Suprapubic skin (tissue), 4 donors: ENCODE results near the gene KLF12. TPM values are rescaled to one million over a fixed set of nuclear protein-coding genes. Genes with fewer than 3 reads are reported as not detected.

ENCODE experiments used
- DNase-seq, 2 donors: peaks; one replicate each; pipeline ENCODE4 v3.0.0-alpha.2; 2019; ENCODE audit warnings: low spot score in 2 of 2
- H3K27ac ChIP-seq: fragments of 200-600 bp; sonication (generic); one replicate; pipeline ENCODE4 v1.5.1; 2019
- H3K27me3 ChIP-seq: fragments of 200-600 bp; sonication (generic); one replicate; pipeline ENCODE4 v1.5.1; 2019
- H3K36me3 ChIP-seq: fragments of 200-600 bp; sonication (generic); one replicate; pipeline ENCODE4 v1.5.1; 2019
- H3K4me1 ChIP-seq: fragments of 200-600 bp; sonication (generic); one replicate; pipeline ENCODE4 v1.5.1; 2019
- H3K4me3 ChIP-seq: fragments of 200-600 bp; sonication (generic); one replicate; pipeline ENCODE4 v1.5.1; 2019; ENCODE audit warnings: mild to moderate bottlenecking
- H3K9me3 ChIP-seq: fragments of 200-600 bp; sonication (generic); one replicate; pipeline ENCODE4 v1.5.1; 2019
- CTCF ChIP-seq, 2 donors: fragments of 200-600 bp in 1 of 2; fragments of 450-650 bp in 1 of 2; sonication (generic) in 1 of 2; IDR thresholded peaks; one replicate each; pipeline ENCODE4 v1.5.1; 2016 to 2019; ENCODE audit warnings: antibody characterized with exemption in 2 of 2, mild to moderate bottlenecking in 1 of 2, moderate library complexity in 1 of 2
- EP300 ChIP-seq: sonication (generic); formaldehyde crosslinking; IDR thresholded peaks from one replicate; pipeline ENCODE4 v1.6.1; 2017; ENCODE audit warnings: antibody characterized with exemption
- POLR2A ChIP-seq, 2 donors: fragments of 450-650 bp; IDR thresholded peaks; one replicate each; pipeline ENCODE4 v1.6.1; 2017; ENCODE audit warnings: antibody characterized with exemption in 2 of 2, mild to moderate bottlenecking in 2 of 2, moderate library complexity in 2 of 2
- POLR2AphosphoS5 ChIP-seq, 3 donors: sonication (generic); formaldehyde crosslinking; IDR thresholded peaks; one replicate each; pipeline ENCODE4 v1.6.1; 2017; ENCODE audit warnings: antibody characterized with exemption in 3 of 3
- WGBS: methylation state at CpG from one replicate; pipeline ENCODE4 v1.1.5; 2018; 5-methylcytosine and 5-hydroxymethylcytosine counted together
- total RNA-seq, 4 donors: library from RNA; depleted of rRNA; stranded (reverse); fragments of >200 nt; gene quantifications; one replicate each; pipeline ENCODE4 v1.1.0, GENCODE V29; 2016

The KLF12 gene
- total RNA-seq, 4 donors from 2014 or later: 1.9 to 4.6 (median 3.4) TPM

- Histone ChIP-seq H3K36me3 (no peaks in the 10 kb centered on the region), H3K4me3 (no peak overlapping the region), H3K9me3 (no peaks in the 10 kb centered on the region), H3K27ac (no peak overlapping the region), H3K27me3 (peaks cover 3% of the 10 kb centered on the region), H3K4me1 (no peaks in the 10 kb centered on the region)
- no peak for DNase-seq
- 55% methylated on average over 1 of the region's 1 CpG for WGBS
- TF ChIP-seq POLR2AphosphoS5 (IDR thresholded peaks at IDR 0.05): no peak
- no peak for TF ChIP-seq POLR2A (IDR thresholded peaks at IDR 0.05)
- no peak for TF ChIP-seq CTCF (IDR thresholded peaks at IDR 0.05)
- TF ChIP-seq EP300: no peak
These were observed 35.5 kb upstream of the KLF12 start for GRCh38 chr13:74169676-74170075.

GRCh38 chr13:74168263-74168675 lies 34.1 kb upstream of the KLF12 start:
- DNase-seq: no peak
- H3K36me3 ChIP-seq: no peaks in the 10 kb centered on the region
- no peak overlapping the region for H3K4me3 ChIP-seq
- TF ChIP-seq CTCF (IDR thresholded peaks at IDR 0.05) (no peak), POLR2A (IDR thresholded peaks at IDR 0.05) (no peak), EP300 (no peak), POLR2AphosphoS5 (IDR thresholded peaks at IDR 0.05) (no peak)
- WGBS: 61% methylated on average over 4 of the region's 4 CpGs
- H3K9me3 ChIP-seq: no peaks in the 10 kb centered on the region
- H3K27me3 ChIP-seq: peaks cover 3% of the 10 kb centered on the region
- H3K4me1 ChIP-seq: no peaks in the 10 kb centered on the region
- H3K27ac ChIP-seq: no peak overlapping the region

- H3K36me3 ChIP-seq: no peaks in the 10 kb centered on the region
- TF ChIP-seq POLR2A (IDR thresholded peaks at IDR 0.05) (no peak), EP300 (no peak), CTCF (IDR thresholded peaks at IDR 0.05) (no peak), POLR2AphosphoS5 (IDR thresholded peaks at IDR 0.05) (no peak)
- WGBS: 86% methylated on average over 6 of the region's 6 CpGs
- H3K27me3 ChIP-seq: peaks cover 3% of the 10 kb centered on the region
- H3K4me1 ChIP-seq: no peaks in the 10 kb centered on the region
- no peak overlapping the region for H3K27ac ChIP-seq
- DNase-seq: no peak
- H3K4me3 ChIP-seq: no peak overlapping the region
- H3K9me3 ChIP-seq: no peaks in the 10 kb centered on the region
These were observed 32.2 kb upstream of the KLF12 start for GRCh38 chr13:74166261-74167004.

DNA sequence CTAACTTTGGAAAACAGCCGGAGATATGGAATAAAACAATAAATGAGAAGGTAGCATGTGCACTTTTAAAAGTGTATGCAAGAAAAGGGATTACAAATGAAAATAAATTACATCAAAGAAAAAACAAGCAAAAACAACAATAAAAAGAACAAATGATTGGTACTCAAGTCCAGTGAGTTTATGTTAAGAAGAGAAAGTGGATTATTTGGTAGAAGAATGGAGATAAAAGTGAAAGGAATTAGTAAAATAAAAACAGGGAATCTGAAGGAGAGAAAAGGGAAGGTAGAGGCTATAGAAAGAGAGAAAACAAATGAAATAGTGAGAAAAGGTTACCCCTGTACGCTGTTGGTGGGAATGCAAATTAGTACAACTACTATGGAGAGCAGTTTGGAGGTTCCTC lies 28.6 kb upstream of the KLF12 start:
- H3K4me1 ChIP-seq: no peaks in the 10 kb centered on the region
- WGBS: 93% methylated on average over 2 of the region's 2 CpGs
- DNase-seq: no peak
- no peaks in the 10 kb centered on the region for H3K9me3 ChIP-seq
- no peak overlapping the region for H3K4me3 ChIP-seq
- no peak overlapping the region for H3K27ac ChIP-seq
- H3K27me3 ChIP-seq: no peaks in the 10 kb centered on the region
- TF ChIP-seq POLR2AphosphoS5 (IDR thresholded peaks at IDR 0.05) (no peak), POLR2A (IDR thresholded peaks at IDR 0.05) (no peak)
- no peaks in the 10 kb centered on the region for H3K36me3 ChIP-seq

GRCh38 chr13:74162135-74162534 lies 27.9 kb upstream of the KLF12 start:
- Histone ChIP-seq H3K4me3 (no peak overlapping the region), H3K4me1 (no peaks in the 10 kb centered on the region), H3K36me3 (no peaks in the 10 kb centered on the region), H3K27ac (no peak overlapping the region), H3K27me3 (no peaks in the 10 kb centered on the region), H3K9me3 (no peaks in the 10 kb centered on the region)
- no peak for DNase-seq
- TF ChIP-seq POLR2AphosphoS5 (IDR thresholded peaks at IDR 0.05) (no peak), CTCF (IDR thresholded peaks at IDR 0.05) (no peak), POLR2A (IDR thresholded peaks at IDR 0.05) (no peak), EP300 (no peak)
- WGBS: 89% methylated on average over 2 of the region's 2 CpGs
